Neural cell (in vitro differentiated cells): ENCODE data around the gene CEMIP. TPM values are rescaled to one million over a fixed set of nuclear protein-coding genes. Genes with fewer than 3 reads are reported as not detected.

Experiments used
- H2AFZ ChIP-seq: fragments of 200-600, 300-800 bp; sonication (generic), shearing (Covaris generic); 2 replicates; pipeline ENCODE4 v1.6.0; 2014; ENCODE audit warnings: low read depth, mild to moderate bottlenecking, antibody characterized with exemption, low read length, moderate library complexity
- H3F3A ChIP-seq: fragments of 200-600 bp; shearing (Covaris generic); 2 replicates; pipeline ENCODE4 v1.6.1; 2016; ENCODE audit warnings: mild to moderate bottlenecking, moderate library complexity, mixed read lengths, antibody characterized with exemption, low read length; ENCODE audit not compliant: insufficient read depth, poor library complexity, severe bottlenecking
- H3K27ac ChIP-seq: fragments of 200-600, 300-800 bp; sonication (generic), shearing (Covaris generic); 2 replicates; pipeline ENCODE4 v1.5.1; 2014; ENCODE audit warnings: mild to moderate bottlenecking, low read length, moderate library complexity
- H3K27me3 ChIP-seq: fragments of 300-800, 200-600 bp; sonication (generic), shearing (Covaris generic); 2 replicates; pipeline ENCODE4 v1.6.0; 2014; ENCODE audit warnings: mild to moderate bottlenecking, low read depth, low read length, moderate library complexity; ENCODE audit not compliant: insufficient read depth
- H3K36me3 ChIP-seq: fragments of 300-800, 200-600 bp; sonication (generic), shearing (Covaris generic); 2 replicates; pipeline ENCODE4 v1.5.1; 2014; ENCODE audit warnings: mild to moderate bottlenecking, antibody characterized with exemption, low read length, moderate library complexity; ENCODE audit not compliant: insufficient read depth
- H3K4me2 ChIP-seq: fragments of 300-800, 200-600 bp; sonication (generic), shearing (Covaris generic); 2 replicates; pipeline ENCODE4 v1.6.0; 2014; ENCODE audit warnings: mild to moderate bottlenecking, low read length
- H3K4me3 ChIP-seq: fragments of 300-800, 200-600 bp; sonication (generic), shearing (Covaris generic); 2 replicates; pipeline ENCODE4 v1.5.1; 2014; ENCODE audit warnings: mild to moderate bottlenecking, low read length, moderate library complexity
- H3K79me2 ChIP-seq: fragments of 200-600 bp; shearing (Covaris generic); replicated peaks from 2 replicates; pipeline ENCODE4 v1.6.0; 2014; ENCODE audit warnings: mild to moderate bottlenecking, low read length, moderate library complexity; ENCODE audit not compliant: insufficient read depth
- H3K9ac ChIP-seq: fragments of 300-800, 200-600 bp; sonication (generic), shearing (Covaris generic); 2 replicates; pipeline ENCODE4 v1.6.1; 2016; ENCODE audit warnings: mild to moderate bottlenecking, low read length, mixed read lengths
- H3K9me2 ChIP-seq: fragments of 200-600 bp; shearing (Covaris generic); 2 replicates; pipeline ENCODE4 v1.6.1; 2016; ENCODE audit warnings: mild to moderate bottlenecking, low read length, mixed read lengths; ENCODE audit not compliant: insufficient read depth
- H3K9me3 ChIP-seq: fragments of 200-600, 300-800 bp; sonication (generic), shearing (Covaris generic); 2 replicates; pipeline ENCODE4 v1.6.1; 2016; ENCODE audit warnings: mild to moderate bottlenecking, mixed run types, low read length, moderate library complexity, mixed read lengths
- H4K20me1 ChIP-seq: fragments of 200-600 bp; shearing (Covaris generic); 2 replicates; pipeline ENCODE4 v1.6.1; 2016; ENCODE audit warnings: mild to moderate bottlenecking, mixed run types; ENCODE audit not compliant: insufficient read depth
- EP300 ChIP-seq: fragments of 450-650 bp; conservative IDR thresholded peaks from 2 replicates; pipeline ENCODE4 v1.6.1; 2014; ENCODE audit warnings: antibody characterized with exemption, mild to moderate bottlenecking, moderate library complexity; ENCODE audit not compliant: poor library complexity, severe bottlenecking
- EZH2 ChIP-seq: fragments of 200-600, 300-800 bp; shearing (Covaris generic), sonication (generic); IDR thresholded peaks from 2 replicates; pipeline ENCODE4 v1.6.1; 2014; ENCODE audit warnings: antibody characterized with exemption, low read length, borderline replicate concordance, mild to moderate bottlenecking; ENCODE audit not compliant: insufficient read depth, poor library complexity, severe bottlenecking
- MXI1 ChIP-seq: fragments of 450-650 bp; conservative IDR thresholded peaks from 2 replicates; pipeline ENCODE4 v1.6.1; 2014; ENCODE audit warnings: antibody characterized with exemption, mild to moderate bottlenecking; ENCODE audit not compliant: poor library complexity, severe bottlenecking
- POLR2AphosphoS5 ChIP-seq: IDR thresholded peaks from 2 replicates; pipeline ENCODE4 v1.6.1; 2012
- RAD21 ChIP-seq: fragments of 450-650 bp; conservative IDR thresholded peaks from 2 replicates; pipeline ENCODE4 v1.6.1; 2014; ENCODE audit warnings: antibody characterized with exemption, mild to moderate bottlenecking, moderate library complexity
- SMC3 ChIP-seq: fragments of 450-650 bp; conservative IDR thresholded peaks from 2 replicates; pipeline ENCODE4 v1.6.1; 2014; ENCODE audit warnings: antibody characterized with exemption, mild to moderate bottlenecking, moderate library complexity; ENCODE audit not compliant: poor library complexity
- TAF1 ChIP-seq: IDR thresholded peaks from 2 replicates; pipeline ENCODE4 v1.6.1; 2012; ENCODE audit warnings: low read depth
- polyA plus RNA-seq: library from polyadenylated mRNA; depleted of rRNA; stranded (reverse); fragments of >200 nt; gene quantifications from 2 replicates; pipeline ENCODE4 v1.2.3, GENCODE V29; 2014
- TF ChIP-seq, protein P1 (sequence below): fragments of 450-650 bp; IDR thresholded peaks from 2 replicates; pipeline ENCODE4 v1.5.1; 2014; ENCODE audit warnings: antibody characterized with exemption, mild to moderate bottlenecking, moderate library complexity; ENCODE audit not compliant: poor library complexity, severe bottlenecking
- TF ChIP-seq, protein P2 (sequence below): IDR thresholded peaks from 2 replicates; pipeline ENCODE4 v1.6.1; 2012; ENCODE audit warnings: borderline replicate concordance

The CEMIP gene
- polyA plus RNA-seq, 1 donor from 2014 or later = 0.04 TPM

DNA sequence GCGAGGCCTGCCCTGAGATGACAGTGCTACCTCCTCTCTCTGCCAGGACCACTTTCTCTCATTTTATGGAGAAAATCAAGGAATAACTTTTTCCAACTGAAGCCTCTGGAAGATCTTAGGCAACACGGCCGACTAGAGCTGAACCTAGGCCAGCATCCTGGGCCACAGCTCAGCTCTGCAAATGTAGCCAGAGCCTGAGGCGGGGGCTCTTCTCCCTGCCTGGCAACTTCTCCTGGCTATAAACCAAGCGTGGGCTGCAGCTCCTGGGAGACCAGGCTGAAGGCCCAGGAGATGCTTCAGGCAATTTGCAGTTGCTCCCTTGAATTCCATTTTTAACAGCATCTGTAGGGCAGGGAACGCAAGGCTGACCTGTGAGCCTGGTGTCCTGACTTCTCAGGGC, 74.9 kb downstream of the CEMIP start:
- Histone ChIP-seq H2AFZ (no peak overlapping the region), H3K9me2 (no peaks in the 10 kb centered on the region), H3K79me2 (no peaks in the 10 kb centered on the region), H3K27ac (no peak overlapping the region), H3K9me3 (no peaks in the 10 kb centered on the region), H4K20me1 (no peaks in the 10 kb centered on the region), H3K9ac (no peak overlapping the region), H3K27me3 (no peaks in the 10 kb centered on the region), H3K4me2 (no peak overlapping the region), H3F3A (no peaks in the 10 kb centered on the region), H3K4me3 (no peak overlapping the region), H3K36me3 (no peaks in the 10 kb centered on the region)
- TF ChIP-seq RAD21 = no peak
- no peak for TF ChIP-seq POLR2AphosphoS5
- no peak for TF ChIP-seq TAF1
- TF ChIP-seq, protein P1, sequence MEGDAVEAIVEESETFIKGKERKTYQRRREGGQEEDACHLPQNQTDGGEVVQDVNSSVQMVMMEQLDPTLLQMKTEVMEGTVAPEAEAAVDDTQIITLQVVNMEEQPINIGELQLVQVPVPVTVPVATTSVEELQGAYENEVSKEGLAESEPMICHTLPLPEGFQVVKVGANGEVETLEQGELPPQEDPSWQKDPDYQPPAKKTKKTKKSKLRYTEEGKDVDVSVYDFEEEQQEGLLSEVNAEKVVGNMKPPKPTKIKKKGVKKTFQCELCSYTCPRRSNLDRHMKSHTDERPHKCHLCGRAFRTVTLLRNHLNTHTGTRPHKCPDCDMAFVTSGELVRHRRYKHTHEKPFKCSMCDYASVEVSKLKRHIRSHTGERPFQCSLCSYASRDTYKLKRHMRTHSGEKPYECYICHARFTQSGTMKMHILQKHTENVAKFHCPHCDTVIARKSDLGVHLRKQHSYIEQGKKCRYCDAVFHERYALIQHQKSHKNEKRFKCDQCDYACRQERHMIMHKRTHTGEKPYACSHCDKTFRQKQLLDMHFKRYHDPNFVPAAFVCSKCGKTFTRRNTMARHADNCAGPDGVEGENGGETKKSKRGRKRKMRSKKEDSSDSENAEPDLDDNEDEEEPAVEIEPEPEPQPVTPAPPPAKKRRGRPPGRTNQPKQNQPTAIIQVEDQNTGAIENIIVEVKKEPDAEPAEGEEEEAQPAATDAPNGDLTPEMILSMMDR = no peak
- no peak for TF ChIP-seq EZH2
- TF ChIP-seq MXI1 = no peak
- TF ChIP-seq SMC3 = no peak
- TF ChIP-seq EP300 = no peak
- TF ChIP-seq, protein P2, sequence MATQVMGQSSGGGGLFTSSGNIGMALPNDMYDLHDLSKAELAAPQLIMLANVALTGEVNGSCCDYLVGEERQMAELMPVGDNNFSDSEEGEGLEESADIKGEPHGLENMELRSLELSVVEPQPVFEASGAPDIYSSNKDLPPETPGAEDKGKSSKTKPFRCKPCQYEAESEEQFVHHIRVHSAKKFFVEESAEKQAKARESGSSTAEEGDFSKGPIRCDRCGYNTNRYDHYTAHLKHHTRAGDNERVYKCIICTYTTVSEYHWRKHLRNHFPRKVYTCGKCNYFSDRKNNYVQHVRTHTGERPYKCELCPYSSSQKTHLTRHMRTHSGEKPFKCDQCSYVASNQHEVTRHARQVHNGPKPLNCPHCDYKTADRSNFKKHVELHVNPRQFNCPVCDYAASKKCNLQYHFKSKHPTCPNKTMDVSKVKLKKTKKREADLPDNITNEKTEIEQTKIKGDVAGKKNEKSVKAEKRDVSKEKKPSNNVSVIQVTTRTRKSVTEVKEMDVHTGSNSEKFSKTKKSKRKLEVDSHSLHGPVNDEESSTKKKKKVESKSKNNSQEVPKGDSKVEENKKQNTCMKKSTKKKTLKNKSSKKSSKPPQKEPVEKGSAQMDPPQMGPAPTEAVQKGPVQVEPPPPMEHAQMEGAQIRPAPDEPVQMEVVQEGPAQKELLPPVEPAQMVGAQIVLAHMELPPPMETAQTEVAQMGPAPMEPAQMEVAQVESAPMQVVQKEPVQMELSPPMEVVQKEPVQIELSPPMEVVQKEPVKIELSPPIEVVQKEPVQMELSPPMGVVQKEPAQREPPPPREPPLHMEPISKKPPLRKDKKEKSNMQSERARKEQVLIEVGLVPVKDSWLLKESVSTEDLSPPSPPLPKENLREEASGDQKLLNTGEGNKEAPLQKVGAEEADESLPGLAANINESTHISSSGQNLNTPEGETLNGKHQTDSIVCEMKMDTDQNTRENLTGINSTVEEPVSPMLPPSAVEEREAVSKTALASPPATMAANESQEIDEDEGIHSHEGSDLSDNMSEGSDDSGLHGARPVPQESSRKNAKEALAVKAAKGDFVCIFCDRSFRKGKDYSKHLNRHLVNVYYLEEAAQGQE = no peak

DNA sequence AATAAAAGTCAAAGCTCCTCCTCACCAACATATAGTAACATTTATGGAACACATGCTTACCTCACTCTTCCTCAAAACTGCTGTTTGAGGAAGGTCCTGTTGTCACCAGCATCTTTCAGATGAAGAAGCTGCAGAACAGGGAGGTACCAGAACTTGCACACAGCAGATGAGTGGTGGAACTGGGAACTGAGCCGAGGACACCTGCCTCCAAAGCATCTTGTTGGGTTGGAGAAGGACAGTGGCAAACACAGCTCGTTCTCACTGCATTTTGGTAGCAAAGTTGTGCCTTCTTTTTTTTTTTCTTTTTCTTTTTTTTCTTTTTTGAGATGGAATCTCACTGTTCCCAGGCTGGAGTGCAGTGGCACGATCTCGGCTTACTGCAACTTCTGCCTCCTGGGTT, 76.0 kb downstream of the CEMIP start:
- Histone ChIP-seq H3F3A (no peaks in the 10 kb centered on the region), H3K27me3 (no peaks in the 10 kb centered on the region), H3K79me2 (no peaks in the 10 kb centered on the region), H4K20me1 (no peaks in the 10 kb centered on the region), H3K9ac (no peak overlapping the region), H3K36me3 (no peaks in the 10 kb centered on the region), H3K9me2 (no peaks in the 10 kb centered on the region), H3K4me3 (no peak overlapping the region), H3K4me2 (no peak overlapping the region), H3K27ac (no peak overlapping the region), H3K9me3 (no peaks in the 10 kb centered on the region), H2AFZ (no peak overlapping the region)
- TF ChIP-seq TAF1 (no peak), EZH2 (no peak)
- TF ChIP-seq, protein P2 = no peak
- TF ChIP-seq, protein P1 = no peak
